ENCODE measurements around the gene PCBP3.

The PCBP3 gene

DNA sequence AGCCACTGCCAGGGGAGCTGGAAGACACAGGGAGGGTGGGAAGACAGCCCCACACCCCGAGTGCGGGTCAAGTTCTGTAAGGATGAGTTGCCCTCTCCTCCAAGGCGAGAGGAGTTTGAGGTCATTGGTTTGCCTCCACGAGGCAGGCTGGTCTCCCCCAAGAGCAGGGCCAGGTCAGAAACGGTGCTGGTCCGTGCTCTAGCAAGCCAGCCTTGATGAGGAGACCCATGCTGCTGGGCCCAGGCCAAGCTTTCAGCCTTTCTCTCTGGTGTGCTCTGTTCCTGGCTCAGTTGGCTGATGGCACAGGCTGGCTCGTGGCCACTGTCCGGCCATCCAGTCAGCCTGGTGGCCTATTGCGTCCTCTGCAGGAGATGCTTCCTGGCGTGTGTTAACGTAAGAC lies 12.0 kb upstream of the PCBP3 start:
- H3K4me3 ChIP-seq (ENCODE audit: low read length): no peak overlapping the region
- no peak for DNase-seq (ENCODE audit: low read depth, low spot score)

DNA sequence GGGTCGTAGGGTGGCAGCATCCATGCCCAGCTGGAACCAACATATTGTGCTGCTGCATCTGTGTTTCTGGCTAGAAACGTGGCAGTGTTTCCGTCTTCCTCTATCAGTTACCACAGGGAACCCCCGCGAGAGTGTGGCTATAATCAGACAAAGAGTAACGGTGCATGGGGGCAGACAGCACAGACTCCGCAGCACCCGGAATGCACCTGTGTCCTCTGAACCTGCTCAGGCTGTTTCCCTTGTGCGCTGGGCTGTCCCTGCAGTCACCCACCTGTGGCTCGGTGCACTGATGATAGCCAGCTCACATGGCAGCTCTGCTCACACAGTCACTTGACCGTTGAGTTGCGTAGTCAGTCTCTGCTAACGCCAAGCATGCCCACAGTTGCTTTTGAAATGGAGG lies 11.4 kb upstream of the PCBP3 start:
- H3K4me3 ChIP-seq (ENCODE audit: low read length): peak overlapping the region; percentile 15
- peak; percentile 70 for DNase-seq (ENCODE audit: low read depth, low spot score)

DNA sequence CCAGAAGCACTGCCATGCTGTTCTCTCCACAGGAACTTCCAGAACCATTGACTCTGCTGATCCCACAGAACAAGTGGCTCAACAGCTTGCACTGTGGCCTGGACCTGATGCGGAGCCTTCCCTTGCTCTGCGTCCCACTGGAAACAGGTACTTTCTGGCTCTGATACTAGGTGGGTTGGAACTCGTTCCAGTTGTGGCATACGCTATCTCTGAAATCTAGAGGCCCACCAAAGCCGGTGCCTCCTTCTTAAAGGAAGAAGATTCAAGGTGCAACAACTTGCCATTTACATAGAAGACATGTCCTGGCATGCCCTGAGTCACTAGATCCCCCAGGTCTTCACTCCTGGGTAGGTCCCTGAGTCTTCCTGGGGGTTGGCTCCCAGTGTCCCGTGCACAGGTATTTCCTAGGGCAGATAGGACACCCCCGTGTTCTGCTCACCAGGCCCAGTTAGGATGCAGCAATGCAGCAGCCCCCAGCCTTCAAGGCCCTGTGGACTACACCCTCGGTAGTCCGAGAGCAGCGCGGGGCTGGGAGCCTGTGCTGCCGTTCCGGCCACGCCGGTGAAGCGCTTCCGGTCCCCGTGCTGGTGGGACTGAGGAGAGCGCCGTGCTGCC lies 10.8 kb upstream of the PCBP3 start:
- DNase-seq (ENCODE audit: low read depth, low spot score): no peak
- H3K4me3 ChIP-seq (ENCODE audit: low read length): no peak overlapping the region

DNA sequence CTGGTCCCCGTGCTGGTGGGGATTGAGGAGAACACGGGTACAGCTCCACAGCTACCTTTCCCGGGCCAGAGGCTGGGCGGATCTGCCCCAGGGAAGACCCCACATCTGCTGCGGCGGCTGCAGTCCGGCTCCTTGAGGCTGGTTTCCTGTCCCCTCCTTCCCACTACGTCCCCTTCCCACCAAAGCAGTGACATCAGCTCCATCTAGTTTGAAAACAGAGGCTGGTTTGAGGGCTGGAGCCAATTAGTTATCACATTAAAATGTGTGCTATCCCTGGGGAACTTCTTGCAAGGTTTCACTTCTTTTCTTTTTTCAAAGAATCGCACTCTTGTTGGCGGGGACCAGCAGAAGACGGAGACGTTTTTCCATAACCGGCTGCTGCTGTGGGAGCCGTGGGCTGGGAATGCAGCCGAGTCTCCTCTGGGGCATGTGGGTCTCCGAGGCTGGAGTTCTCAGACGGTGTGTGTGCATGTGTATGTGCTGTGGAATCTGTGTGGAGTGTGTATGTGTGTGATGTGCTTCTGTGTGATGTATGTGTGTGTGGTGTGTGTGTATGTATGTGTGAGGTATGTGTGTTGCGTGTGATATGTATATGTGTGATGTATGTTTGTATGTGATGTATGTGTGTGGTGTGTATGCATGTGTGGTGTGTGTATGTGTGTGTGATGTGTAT lies 8.9 kb upstream of the PCBP3 start:
- H3K4me3 ChIP-seq (ENCODE audit: low read length): peak overlapping the region; percentile 23
- DNase-seq (ENCODE audit: low read depth, low spot score): no peak

DNA sequence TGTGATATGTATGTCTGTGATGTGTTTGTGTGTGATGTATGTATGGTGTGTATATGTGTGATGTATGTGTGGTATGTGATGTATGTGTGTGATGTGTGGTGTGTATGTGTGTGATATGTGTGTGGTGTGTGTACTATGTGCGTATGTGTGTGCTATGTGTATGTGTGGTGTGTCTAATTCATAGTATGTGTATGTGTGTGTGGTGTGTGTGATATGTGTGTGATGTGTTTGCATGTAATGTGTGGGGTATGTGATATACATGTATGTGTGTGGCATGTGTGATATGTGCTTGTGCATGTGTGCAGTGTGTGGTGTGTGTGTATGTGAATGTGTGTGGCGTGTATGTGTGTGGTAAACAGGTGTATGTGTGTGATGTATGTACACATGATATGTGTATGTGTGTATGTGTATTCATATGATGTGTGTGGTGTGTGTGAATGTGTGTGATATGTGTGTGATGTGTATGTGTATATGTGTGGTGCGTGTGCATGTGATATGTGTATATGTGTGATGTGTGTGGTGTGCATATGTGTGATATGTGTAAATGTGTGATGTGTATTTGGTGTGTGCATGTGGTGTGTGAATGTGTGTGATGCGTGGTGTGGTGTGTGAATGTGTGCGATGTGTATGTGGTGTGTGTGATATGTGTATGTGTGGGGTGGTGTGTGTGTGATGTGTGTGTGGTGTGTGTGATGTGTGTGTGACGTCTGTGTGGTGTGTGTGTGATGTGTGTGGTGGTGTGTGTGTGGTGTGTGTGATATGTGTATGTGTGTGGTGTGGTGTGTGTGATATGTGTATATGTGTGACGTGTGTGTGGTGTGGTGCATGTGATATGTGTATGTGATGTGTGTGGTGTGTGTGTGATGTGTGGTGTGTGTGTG lies 8.0 kb upstream of the PCBP3 start:
- H3K4me3 ChIP-seq (ENCODE audit: low read length): no peak overlapping the region
- no peak for DNase-seq (ENCODE audit: low read depth, low spot score)

DNA sequence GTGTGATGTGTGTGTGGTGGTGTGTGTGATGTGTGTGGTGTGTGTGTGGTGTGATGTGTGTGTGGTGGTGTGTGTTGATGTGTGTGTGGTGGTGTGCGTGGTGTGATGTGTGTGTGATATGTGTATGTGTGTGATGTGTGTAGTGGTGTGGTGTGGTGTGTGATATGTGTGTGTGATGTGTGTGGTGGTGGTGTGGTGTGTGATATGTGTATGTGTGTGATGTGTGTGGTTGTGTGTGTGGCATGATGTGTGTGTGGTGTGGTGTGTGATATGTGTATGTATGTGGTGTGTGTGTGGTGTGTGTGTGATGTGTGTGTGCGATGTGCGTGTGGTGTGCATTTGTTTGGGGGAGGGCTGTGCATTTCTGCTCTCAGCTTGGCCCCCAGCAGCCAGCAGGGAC lies 7.1 kb upstream of the PCBP3 start:
- no peak overlapping the region for H3K4me3 ChIP-seq (ENCODE audit: low read length)
- no peak for DNase-seq (ENCODE audit: low read depth, low spot score)

DNA sequence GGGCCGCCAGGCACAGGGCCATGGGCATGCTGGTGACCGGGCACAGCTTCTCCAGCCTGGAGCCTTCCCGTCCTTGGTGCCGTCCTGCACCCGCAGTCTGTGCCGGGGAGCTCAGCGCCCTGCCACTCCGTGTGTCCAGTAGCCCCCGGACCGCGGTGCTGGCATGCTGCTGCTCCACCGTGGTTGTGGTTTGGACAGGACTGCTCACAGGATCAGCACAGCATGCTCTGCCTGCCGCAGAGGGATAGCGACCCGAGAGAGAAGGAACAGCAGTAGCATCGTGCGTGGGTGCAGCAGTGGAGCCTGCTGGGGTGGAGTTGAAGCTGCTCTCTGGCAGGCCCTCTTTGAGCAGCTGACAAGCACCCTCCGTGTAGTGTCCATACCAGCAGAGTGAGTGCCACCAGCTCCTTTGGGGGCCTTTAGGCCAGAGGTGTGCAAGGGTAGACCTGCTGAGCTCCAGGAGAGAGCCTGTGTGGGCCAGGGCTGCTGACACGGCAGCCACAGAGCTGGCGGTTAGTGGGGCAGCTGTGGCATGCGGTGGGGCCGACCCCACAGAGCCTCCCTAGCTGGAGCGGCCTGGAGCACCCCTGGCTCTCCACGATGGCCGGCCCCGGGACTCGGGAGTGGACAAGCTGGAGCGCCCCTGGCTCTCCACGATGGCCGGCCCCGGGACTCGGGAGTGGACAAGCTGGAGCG lies 6.4 kb upstream of the PCBP3 start:
- H3K4me3 ChIP-seq (ENCODE audit: low read length): no peak overlapping the region
- no peak for DNase-seq (ENCODE audit: low read depth, low spot score)

DNA sequence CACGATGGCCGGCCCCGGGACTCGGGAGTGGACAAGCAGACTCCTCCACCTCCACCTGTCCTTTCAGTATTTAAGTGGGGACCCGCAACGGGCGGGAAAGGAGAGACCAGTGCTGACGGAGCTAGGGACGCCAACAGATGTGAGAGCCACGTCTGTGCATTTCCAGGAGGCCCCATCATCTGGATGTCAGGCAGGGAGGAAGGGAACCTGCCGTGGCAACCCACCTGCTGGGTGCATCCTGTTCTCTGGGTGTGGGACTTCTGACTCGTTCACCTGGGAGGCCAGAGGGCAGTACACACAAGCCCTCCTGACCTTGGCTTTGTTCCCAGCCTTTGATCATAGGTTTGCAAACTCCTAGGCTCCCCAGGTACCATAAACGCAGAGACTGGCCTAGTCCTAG lies 5.6 kb upstream of the PCBP3 start:
- no peak overlapping the region for H3K4me3 ChIP-seq (ENCODE audit: low read length)
- DNase-seq (ENCODE audit: low read depth, low spot score): no peak

DNA sequence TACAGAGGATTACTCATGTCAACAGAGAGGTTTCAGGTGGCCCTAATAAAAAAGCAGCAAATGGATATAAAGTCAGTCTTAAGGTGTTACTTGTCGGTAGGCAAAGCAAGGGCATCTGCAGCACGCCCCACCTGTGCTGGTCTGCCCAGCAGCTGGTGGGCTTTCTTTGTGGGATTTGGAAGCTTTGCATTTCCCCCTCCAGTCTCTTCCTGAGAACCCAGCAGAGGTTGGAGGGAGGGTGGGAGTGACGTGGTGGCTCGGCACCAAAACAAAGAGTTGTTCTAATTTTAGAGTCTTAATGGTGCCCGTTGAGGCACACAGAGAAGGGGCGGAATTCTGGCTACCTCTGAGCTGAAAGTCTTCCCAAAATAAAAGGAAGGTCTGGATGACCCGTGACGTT lies 4.8 kb upstream of the PCBP3 start:
- DNase-seq (ENCODE audit: low read depth, low spot score): no peak
- no peak overlapping the region for H3K4me3 ChIP-seq (ENCODE audit: low read length)

DNA sequence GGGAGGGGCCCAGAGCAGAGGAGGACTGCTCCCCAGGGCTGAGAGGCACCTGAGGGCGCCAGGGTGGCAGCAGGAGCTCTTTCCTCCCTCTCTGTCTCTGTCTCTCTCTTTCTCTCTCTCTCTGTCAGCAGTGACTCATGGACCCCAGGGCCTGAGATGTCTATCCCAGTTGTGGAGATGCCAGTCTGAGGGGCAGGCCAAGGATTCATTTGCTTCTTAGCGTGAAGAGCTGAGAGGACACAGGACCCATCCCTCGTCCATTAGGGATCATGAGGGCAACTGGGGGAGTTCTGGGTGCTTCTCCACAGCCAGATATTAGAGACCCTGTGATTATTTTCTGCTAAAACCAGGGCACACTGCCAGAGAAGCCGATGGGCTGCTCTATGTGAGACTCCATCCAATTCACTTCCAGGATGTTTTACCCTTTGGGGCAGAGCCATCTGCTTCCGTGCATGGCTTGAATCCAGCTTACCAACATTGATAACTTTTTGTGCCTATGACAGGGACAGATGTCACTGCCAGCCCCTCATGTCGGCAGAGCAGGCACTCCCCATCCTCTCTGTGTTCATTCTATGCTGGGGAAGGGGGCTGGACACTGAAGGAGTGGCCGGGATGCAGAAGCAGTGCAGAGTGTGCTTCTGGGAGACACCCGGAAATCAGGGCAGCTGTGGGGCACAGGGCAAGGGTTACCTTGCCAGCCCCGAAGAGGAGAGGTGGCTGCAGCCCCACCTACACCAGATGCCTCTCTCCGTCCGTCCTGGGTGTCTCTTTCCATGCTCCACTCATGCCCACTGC lies 4.1 kb upstream of the PCBP3 start:
- DNase-seq (ENCODE audit: low read depth, low spot score): no peak
- H3K4me3 ChIP-seq (ENCODE audit: low read length): no peak overlapping the region

DNA sequence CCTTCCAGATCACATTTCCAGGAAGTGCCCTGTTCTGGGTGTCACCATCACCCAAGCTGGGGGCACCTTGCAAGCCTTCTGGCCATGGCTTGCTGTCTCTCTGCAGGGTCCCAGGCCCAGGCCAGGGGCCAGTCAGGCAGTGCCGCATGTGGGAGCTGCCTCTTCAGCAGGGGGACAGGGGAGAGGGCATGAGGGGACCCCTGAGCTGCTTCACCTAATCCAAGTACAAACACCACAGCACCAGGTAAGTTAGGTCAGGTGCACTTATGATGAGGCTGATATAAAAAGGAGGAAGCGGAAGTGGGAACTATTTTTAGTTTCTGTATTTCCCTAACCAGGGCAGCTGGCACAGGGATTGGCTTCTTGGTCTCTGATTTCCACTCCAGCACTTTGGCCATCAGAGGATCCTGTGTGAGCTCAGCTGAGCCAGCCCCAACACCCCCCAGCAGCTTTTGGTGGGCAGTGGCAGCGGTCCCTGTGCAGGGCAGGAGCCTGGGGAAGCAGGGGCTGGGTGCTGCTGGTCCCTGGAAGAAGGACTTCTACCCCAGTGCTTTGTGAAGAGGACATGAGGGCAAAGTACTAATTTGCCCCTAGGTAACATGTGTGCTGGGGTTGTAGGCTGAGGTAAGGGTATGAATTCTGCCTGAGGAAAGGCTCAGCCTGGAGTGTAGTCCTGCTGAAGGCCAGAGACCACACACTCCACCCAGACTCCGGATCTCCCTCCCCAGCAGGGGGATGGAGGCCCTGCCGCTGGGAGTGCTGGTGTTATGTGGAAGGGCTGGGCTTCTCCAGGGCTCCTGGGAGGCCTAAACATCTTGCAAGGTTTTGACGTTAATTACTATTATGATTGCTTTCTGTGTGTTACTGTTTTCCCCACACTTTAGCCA lies 3.3 kb upstream of the PCBP3 start:
- DNase-seq (ENCODE audit: low read depth, low spot score): peak; percentile 45
- peak overlapping the region; percentile 2 for H3K4me3 ChIP-seq (ENCODE audit: low read length)

DNA sequence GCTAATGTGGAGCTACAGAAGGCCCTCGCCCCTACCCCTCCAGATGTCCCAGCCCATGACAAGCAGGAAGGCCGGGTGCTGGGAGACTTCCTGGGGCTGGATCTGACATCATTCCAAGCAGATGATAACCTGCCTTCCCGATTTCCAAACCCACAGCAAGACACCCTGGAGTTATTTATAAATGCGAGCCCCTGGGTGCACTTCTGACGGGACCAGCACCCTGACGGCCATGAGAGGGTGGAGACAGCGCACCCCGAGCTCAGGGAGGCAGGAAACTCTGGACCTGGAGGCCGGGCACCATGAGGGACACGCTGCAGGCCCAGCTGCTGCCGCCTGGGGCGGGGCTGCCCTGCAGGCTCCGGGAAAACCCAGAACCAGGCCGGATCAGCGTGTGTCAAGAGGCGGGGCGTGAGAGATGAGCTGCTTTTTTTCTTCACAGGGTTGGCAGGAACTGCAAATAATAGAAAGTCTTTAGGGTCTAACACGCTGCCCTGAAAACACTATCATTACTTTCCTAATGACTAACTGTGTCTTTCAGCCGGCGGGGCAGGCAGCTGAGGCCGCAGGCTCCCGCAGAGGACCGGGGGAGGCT lies 2.5 kb upstream of the PCBP3 start:
- DNase-seq (ENCODE audit: low read depth, low spot score): no peak
- H3K4me3 ChIP-seq (ENCODE audit: low read length): no peak overlapping the region

DNA sequence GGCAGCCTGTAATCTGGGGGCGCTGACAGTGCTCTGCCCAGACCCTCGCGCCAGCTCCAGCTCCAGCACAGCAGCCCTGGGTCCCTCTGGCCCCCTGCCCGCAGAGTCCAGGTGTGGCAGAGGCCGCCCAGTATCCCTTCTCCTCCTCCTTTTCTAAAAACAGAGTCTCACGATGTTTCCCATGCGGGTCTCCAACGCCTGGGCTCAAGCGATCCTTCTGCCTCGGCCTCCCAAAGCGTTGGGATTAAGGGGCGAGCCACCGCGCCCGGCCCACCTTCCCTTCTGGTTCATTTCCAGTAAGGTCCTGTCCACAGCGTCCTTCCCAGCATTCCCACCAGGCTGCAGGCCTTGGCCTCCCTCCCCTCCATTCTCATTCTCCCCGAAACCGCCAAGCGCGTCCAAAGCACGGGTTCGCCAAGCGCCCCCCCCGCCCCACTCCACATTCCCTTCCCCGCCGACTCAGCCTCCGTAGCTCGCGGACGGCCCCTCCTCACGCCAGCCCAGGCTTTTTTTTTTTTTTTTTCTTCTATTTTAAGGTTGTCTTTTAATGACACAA lies 2.0 kb upstream of the PCBP3 start:
- DNase-seq (ENCODE audit: low read depth, low spot score): no peak
- H3K4me3 ChIP-seq (ENCODE audit: low read length): no peak overlapping the region

DNA sequence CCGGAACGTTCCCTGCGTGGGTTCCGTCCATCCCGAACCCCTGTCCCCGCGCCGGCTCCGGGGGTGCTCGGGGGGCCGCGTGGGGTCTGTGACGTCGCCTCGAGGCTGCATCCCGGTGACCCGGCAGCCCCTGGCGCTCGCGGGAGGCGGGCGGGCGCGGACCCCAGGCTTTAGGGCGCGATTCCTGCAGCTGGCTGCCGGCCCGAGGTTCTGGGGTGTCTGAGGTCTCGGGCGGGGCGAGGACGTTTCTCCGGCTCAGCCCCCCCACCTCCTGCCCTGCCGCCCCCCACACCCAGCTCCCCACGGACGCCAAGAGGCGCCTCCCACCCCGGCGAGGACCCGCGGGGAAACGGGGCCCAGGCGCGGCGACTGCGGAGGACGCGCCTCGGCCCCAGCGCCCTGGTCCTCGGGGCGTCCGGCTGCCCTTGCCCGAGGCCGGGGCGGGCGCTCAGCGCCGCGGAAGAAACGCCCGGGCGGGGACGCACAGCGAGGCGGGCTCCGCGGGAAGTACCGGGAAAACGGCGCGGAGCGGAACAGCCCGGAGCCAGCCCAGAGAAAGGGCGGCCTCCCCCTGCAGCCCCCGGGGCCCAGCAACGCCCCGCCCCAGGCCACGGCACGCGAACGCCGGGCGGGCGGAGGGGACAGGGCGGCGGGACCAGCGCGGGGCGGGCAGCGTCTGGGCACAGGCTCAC lies 1.3 kb upstream of the PCBP3 start:
- no peak for DNase-seq (ENCODE audit: low read depth, low spot score)
- peak overlapping the region; percentile 35 for H3K4me3 ChIP-seq (ENCODE audit: low read length)

DNA sequence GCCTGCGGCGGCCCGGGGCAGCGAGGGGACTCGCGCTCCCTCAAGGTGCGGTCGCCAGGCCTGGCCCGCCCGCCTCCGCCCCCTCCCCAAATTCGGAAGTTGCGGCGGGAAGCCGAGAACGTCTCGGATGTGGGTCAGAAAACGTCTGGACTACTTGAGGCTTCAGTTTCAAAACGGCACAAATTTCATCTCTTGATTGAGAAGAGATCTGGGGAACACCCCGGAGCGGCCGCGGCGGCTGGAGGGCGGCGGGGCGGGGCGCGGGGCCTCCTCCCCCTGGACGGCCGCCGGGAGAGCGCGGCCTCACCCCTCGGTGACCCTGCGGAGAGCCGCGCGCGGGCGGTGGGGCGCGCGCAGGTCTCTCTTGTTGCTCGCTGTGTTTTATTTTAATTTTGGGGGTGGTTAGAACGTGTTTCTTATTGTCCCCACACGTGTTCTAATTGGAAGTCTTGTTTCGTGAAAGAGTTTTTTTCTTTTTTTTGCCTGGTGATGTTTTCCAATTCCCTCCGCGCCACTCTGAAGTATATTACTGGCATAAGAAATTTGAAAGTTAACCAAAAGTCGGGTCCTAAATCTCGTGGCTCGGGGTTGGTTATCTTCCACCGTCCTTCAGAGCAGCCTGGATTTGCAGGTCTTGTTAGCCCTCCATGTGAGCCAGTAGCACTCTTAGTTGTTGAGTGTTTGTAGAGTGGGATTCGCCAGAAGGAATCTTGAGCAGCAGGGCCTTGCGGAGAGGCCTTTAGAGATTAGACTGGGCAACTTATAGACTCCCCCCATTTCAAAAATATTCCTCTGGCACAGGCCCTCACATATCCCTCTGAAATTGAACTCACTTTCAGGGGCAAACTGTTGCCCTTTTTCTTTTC lies 749 bp downstream of the PCBP3 start:
- H3K4me3 ChIP-seq (ENCODE audit: low read length): peak overlapping the region; percentile 48
- DNase-seq (ENCODE audit: low read depth, low spot score): no peak

DNA sequence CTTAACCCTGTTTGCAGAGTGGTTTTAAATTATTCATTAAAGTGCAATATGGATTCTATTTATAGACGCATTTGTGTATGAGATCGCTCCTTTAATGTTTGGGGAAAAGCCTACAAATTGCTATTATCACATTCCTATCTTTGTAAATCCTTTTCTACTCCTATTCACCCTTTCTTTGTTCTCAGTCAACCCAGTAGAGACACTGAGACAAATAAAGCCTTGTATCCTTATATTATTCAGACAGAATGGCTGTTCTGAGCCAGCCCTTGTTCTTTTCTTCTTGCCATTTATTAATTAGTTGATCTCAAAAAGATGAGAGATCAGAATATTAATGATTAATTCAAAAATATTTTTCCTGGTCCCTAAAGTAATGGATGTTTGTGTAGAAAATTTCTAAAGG lies 8.4 kb downstream of the PCBP3 start:
- H3K4me3 ChIP-seq (ENCODE audit: low read length): no peak overlapping the region
- DNase-seq (ENCODE audit: low read depth, low spot score): no peak

Measured in Jurkat, Clone E6-1 (cell line).